K562 (cell line): ENCODE data around the gene MELK. TPM values are rescaled to one million over a fixed set of nuclear protein-coding genes. Genes with fewer than 3 reads are reported as not detected.

Source experiments
- ATAC-seq: fragments of 200-7000 bp; cut with Tn5 transposase; 3 replicates; pipeline ENCODE4 v1.9.1; 2020; ENCODE audit warnings: moderate library complexity
- BruUV-seq: library from RNA; stranded (reverse); fragments of 400-500 nt; replicated peaks from 2 replicates; lab custom pipeline; 2021; lab: Mats Ljungman, UMichigan
- CTCF ChIA-PET: fragments of 300-600 bp; formaldehyde crosslinking; extraction: SDS; loops from one replicate; lab custom pipeline; 2021; ENCODE audit warnings: low intra/inter-chr PET ratio; lab: Yijun Ruan, JAX
- POLR2A ChIA-PET: fragments of 300-600, 350-650 bp; sonication (Branson Sonifier 250); formaldehyde crosslinking; extraction: SDS; loops from one replicate; lab custom pipeline; 2021; ENCODE audit warnings: antibody characterized with exemption, inconsistent platforms; lab: Yijun Ruan, JAX
- DNase-seq, 4 experiments: peaks; one replicate each; pipeline versions ENCODE4 v3.0.0 to v3.0.0-alpha.2; 2011 to 2018; ENCODE audit warnings: low spot score in 3 of 4, mixed read lengths in 3 of 4; ENCODE audit errors: extremely low read depth in 1 of 4
- FAIRE-seq: peaks from 2 replicates; lab custom pipeline; 2011; peaks lifted over from hg19 to GRCh38; lab: Jason Lieb, UNC
- H2AFZ ChIP-seq: 2 replicates; pipeline ENCODE4 v1.6.0; 2011; ENCODE audit warnings: low read depth, low read length, control low read depth, inconsistent platforms
- H3K27ac ChIP-seq: fragments of 200-600 bp; 3 replicates; pipeline ENCODE4 v1.8.0; 2011; ENCODE audit warnings: low read depth, mild to moderate bottlenecking, control low read depth, inconsistent platforms, low read length, moderate library complexity, mixed read lengths; ENCODE audit errors: extremely low read depth
- H3K27me3 ChIP-seq, 2 experiments: fragments of 300-600 bp in 1 of 2; 2 replicates in 1 of 2; 3 replicates in 1 of 2; pipeline versions ENCODE4 v1.6.0 to v1.8.0; 2011; ENCODE audit warnings: inconsistent platforms in 2 of 2, low read length in 2 of 2, mild to moderate bottlenecking in 1 of 2, mixed read lengths in 1 of 2, moderate library complexity in 1 of 2; ENCODE audit not compliant: control insufficient read depth in 2 of 2, insufficient read depth in 2 of 2
- H3K36me3 ChIP-seq: fragments of 300-600 bp; 3 replicates; pipeline ENCODE4 v1.8.0; 2011; ENCODE audit warnings: mild to moderate bottlenecking, low read length, inconsistent platforms; ENCODE audit not compliant: control insufficient read depth, insufficient read depth
- H3K4me1 ChIP-seq, 2 experiments: fragments of 200-600 bp in 1 of 2; replicated peaks in 1 of 2; 2 replicates in 1 of 2; 3 replicates in 1 of 2; pipeline versions ENCODE4 v1.5.1 to v1.8.0; 2011; ENCODE audit warnings: inconsistent platforms in 2 of 2, low read length in 2 of 2, mild to moderate bottlenecking in 1 of 2, mixed read lengths in 1 of 2, moderate library complexity in 1 of 2; ENCODE audit not compliant: control insufficient read depth in 2 of 2, insufficient read depth in 2 of 2
- H3K4me2 ChIP-seq: 2 replicates; pipeline ENCODE4 v1.6.1; 2011; ENCODE audit warnings: low read length, control low read depth, inconsistent platforms, mixed read lengths; ENCODE audit not compliant: insufficient read depth
- H3K4me3 ChIP-seq: fragments of 200-600 bp; sonication (generic), shearing (Covaris generic); 2 replicates; pipeline ENCODE4 v1.5.1; 2016; ENCODE audit warnings: control low read depth, inconsistent platforms
- H3K79me2 ChIP-seq: fragments of 200-600 bp; 3 replicates; pipeline ENCODE4 v1.8.0; 2011; ENCODE audit warnings: low read length, inconsistent platforms; ENCODE audit not compliant: control insufficient read depth, insufficient read depth
- H3K9ac ChIP-seq, 2 experiments: 2 replicates each; pipeline versions ENCODE4 v1.6.0 to v1.6.1; 2011; ENCODE audit warnings: low read depth in 2 of 2, low read length in 2 of 2, control low read depth in 1 of 2, inconsistent platforms in 1 of 2, mild to moderate bottlenecking in 1 of 2, mixed read lengths in 1 of 2; ENCODE audit not compliant: insufficient read depth in 1 of 2
- H3K9me1 ChIP-seq: one replicate; pipeline ENCODE4 v1.6.0; 2011; ENCODE audit warnings: inconsistent platforms, mild to moderate bottlenecking, low read length, moderate library complexity; ENCODE audit not compliant: control insufficient read depth, insufficient read depth
- H3K9me3 ChIP-seq: replicated peaks from 2 replicates; pipeline ENCODE4 v1.5.1; 2011; ENCODE audit warnings: low read depth, low read length, inconsistent platforms; ENCODE audit not compliant: control insufficient read depth, insufficient read depth
- H4K20me1 ChIP-seq: replicated peaks from 2 replicates; pipeline ENCODE4 v1.6.1; 2011; ENCODE audit warnings: low read length, inconsistent platforms, mixed read lengths; ENCODE audit not compliant: control insufficient read depth, insufficient read depth
- ATF7 ChIP-seq: fragments of 450-650 bp; IDR thresholded peaks from 2 replicates; pipeline ENCODE4 v1.7.1; 2014; ENCODE audit warnings: mild to moderate bottlenecking, moderate library complexity
- CCAR2 ChIP-seq: fragments of 200-400 bp; formaldehyde crosslinking; IDR thresholded peaks from 2 replicates; pipeline ENCODE4 v1.6.1; 2017; ENCODE audit warnings: mild to moderate bottlenecking, low read depth, low read length
- DPF2 ChIP-seq: fragments of 450-650 bp; IDR thresholded peaks from 2 replicates; pipeline ENCODE4 v1.6.1; 2016
- E2F1 ChIP-seq: sonication (generic); formaldehyde crosslinking; IDR thresholded peaks from 2 replicates; pipeline ENCODE4 v1.8.1; 2023; ENCODE audit warnings: mild to moderate bottlenecking, missing genetic modification reagents, moderate library complexity
- ELF1 ChIP-seq: fragments of 200-800 bp; sonication (Bioruptor generic); IDR thresholded peaks from 2 replicates; pipeline ENCODE4 v1.6.1; 2016; ENCODE audit warnings: missing genetic modification characterization, missing compliant biosample characterization
- KHSRP ChIP-seq: fragments of 450-650 bp; IDR thresholded peaks from 2 replicates; pipeline ENCODE4 v1.6.1; 2017
- LARP7 ChIP-seq: fragments of 450-650 bp; IDR thresholded peaks from 2 replicates; pipeline ENCODE4 v1.6.1; 2016
- MBD1 ChIP-seq: fragments of 250-450 bp; sonication (Bioruptor Pico); IDR thresholded peaks from 2 replicates; pipeline ENCODE4 v1.8.0; 2022; ENCODE audit warnings: inconsistent platforms
- MBD2 ChIP-seq: sonication (generic); IDR thresholded peaks from 2 replicates; pipeline ENCODE4 v1.6.1; 2016; ENCODE audit warnings: low read depth, borderline replicate concordance
- RFX1 ChIP-seq: fragments of 450-650 bp; IDR thresholded peaks from 2 replicates; pipeline ENCODE4 v1.6.1; 2016; ENCODE audit warnings: mild to moderate bottlenecking, moderate library complexity
- SMARCA4 ChIP-seq: fragments of 450-650 bp; IDR thresholded peaks from 2 replicates; pipeline ENCODE4 v1.6.1; 2016
- ZNF785 ChIP-seq: fragments of 250-450 bp; sonication (Bioruptor Pico); IDR thresholded peaks from 2 replicates; pipeline ENCODE4 v1.4.0; 2020; ENCODE audit warnings: mild to moderate bottlenecking
- WGBS: fragments of 100-300 bp; shearing (Covaris generic); methylation state at CpG from one replicate; pipeline ENCODE4 v1.1.6; 2016; ENCODE audit warnings: low coverage, mixed read lengths; ENCODE audit not compliant: insufficient coverage; ENCODE audit errors: missing lambda C conversion rate; 5-methylcytosine and 5-hydroxymethylcytosine counted together
- in situ Hi-C: fragments of 300-500 bp; cut with MboI; formaldehyde crosslinking; loops from 4 replicates; pipeline ENCODE4 v1.15.0; 2018; ENCODE audit warnings: inconsistent platforms, mixed read lengths
- intact Hi-C: fragments of 100-400 bp; cut with micrococcal nuclease; formaldehyde crosslinking; loops from 2 replicates; pipeline ENCODE4 v1.14.2; 2022
- polyA plus RNA-seq, 8 experiments: library from polyadenylated mRNA; depleted of rRNA in 4 of 8; stranded (reverse) in 5 of 8; unstranded in 3 of 8; fragments of >200 nt; fragmentation: Nextera tagmentation in 2 of 8; fragmentation: Illumina TruSeq in 1 of 8; extraction: Ambion mirVana in 2 of 8; extraction: Trizol in 1 of 8; gene quantifications; 2 replicates each; pipeline versions ENCODE4 v1.2.1 to v1.2.3, GENCODE V29; 2011 to 2014; ENCODE audit warnings: inconsistent platforms in 1 of 8, missing spikeins in 1 of 8
- total RNA-seq, 7 experiments: library from RNA; depleted of rRNA in 6 of 7; stranded (reverse); fragments of >200 nt in 6 of 7; fragmentation: Illumina TruSeq in 2 of 7; extraction: Trizol in 2 of 7; gene quantifications; 2 replicates each; pipeline versions ENCODE4 v1.2.1 to v1.2.3, GENCODE V29; 2011 to 2021; ENCODE audit warnings: low replicate concordance in 1 of 7

Gene MELK
- total and polyA plus RNA-seq, 9 of the 15 experiments (the other 6 are each of a cell fraction or from before 2014, with no cell fraction given): 33.3 to 57.3 (median 43.8) TPM

GRCh38 chr9:36623280-36623679 is 50.6 kb downstream of the MELK start:
- FAIRE-seq: no peak
- no peak for ATAC-seq
- peaks cover 30% of the 10 kb centered on the region; the same call in 1 of the 3 replicates for H3K36me3 ChIP-seq

More at GRCh38 chr9:36623280-36623679, 50.6 kb downstream of the MELK start:
- no peaks in the 10 kb centered on the region for H3K79me2 ChIP-seq
- H3K9ac ChIP-seq: no peak overlapping the region
- no peak overlapping the region for H3K4me3 ChIP-seq
- ChIA-PET CTCF (no interaction called here), POLR2A (no interaction called here)
- no peaks in the 10 kb centered on the region for H3K9me3 ChIP-seq
- in situ Hi-C loops (no loop called here), intact Hi-C loops (no loop called here)
- no peak overlapping the region for H2AFZ ChIP-seq
- H4K20me1 ChIP-seq: no peaks in the 10 kb centered on the region
- no peaks in the 10 kb centered on the region for H3K4me1 ChIP-seq
- 84% methylated on average over 3 of the region's 3 CpGs for WGBS
- H3K27ac ChIP-seq: no peak overlapping the region
- H3K4me2 ChIP-seq: no peak overlapping the region
- no peak for DNase-seq
- no peak for TF ChIP-seq SMARCA4
- no peak for TF ChIP-seq LARP7
- no peak for TF ChIP-seq DPF2
- no peak for TF ChIP-seq E2F1
- no peak for TF ChIP-seq MBD1 (CRISPR knock-in tag)
- TF ChIP-seq CCAR2: no peak
- no peak for TF ChIP-seq ATF7
- TF ChIP-seq RFX1: no peak
- no peak for TF ChIP-seq KHSRP
- TF ChIP-seq ELF1 (tag): no peak
- TF ChIP-seq MBD2: no peak
- no peak for TF ChIP-seq ZNF785
- H3K9me1 ChIP-seq: no peaks in the 10 kb centered on the region
- H3K27me3 ChIP-seq: no peaks in the 10 kb centered on the region
- no TSS peak for BruUV-seq
